COR-L47 (cell line): Measurements from ENCODE around the gene ANKRD11.
"Not testable (repeated sequence)": the region's sequence is repeated elsewhere in the genome, so short reads cannot be mapped to it uniquely, and the experiment has no call there.

Experiments used
- DNase-seq: peaks from one replicate; lab custom pipeline; 2025; lab: John Stamatoyannopoulos, UW

The ANKRD11 gene

DNA sequence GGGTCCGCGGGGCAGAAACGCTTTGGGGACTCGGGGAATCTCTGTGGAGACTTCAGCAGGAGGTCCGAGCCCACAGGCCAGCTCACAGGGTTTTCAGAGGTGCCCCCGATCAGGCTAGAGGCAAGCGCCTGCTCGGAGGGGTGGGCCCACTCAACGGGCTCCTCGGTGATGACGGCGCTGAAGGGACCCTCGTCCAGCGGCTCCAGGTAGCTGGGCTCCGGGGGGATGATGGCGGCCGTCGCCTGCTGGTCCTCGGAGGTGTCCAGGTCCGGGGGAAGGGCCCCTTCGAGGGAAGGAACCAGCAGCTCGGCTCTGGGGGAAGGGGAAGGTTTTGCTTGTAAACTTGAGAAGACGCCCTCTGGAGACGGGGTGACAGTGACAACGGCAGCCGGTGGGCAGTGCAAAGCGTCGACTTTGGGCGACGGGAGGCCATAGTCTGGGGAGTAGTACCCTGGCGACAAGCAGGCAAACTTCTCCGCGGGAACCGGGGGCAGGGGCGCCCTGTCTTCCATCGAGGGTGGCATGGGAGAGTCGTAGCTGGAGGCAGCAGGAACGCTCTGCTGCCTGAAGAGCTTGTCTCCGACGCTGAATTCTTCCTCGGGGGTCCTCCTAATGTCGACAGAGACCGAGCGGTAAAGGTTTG, 209.7 kb downstream of the ANKRD11 start:
- no peak for DNase-seq

DNA sequence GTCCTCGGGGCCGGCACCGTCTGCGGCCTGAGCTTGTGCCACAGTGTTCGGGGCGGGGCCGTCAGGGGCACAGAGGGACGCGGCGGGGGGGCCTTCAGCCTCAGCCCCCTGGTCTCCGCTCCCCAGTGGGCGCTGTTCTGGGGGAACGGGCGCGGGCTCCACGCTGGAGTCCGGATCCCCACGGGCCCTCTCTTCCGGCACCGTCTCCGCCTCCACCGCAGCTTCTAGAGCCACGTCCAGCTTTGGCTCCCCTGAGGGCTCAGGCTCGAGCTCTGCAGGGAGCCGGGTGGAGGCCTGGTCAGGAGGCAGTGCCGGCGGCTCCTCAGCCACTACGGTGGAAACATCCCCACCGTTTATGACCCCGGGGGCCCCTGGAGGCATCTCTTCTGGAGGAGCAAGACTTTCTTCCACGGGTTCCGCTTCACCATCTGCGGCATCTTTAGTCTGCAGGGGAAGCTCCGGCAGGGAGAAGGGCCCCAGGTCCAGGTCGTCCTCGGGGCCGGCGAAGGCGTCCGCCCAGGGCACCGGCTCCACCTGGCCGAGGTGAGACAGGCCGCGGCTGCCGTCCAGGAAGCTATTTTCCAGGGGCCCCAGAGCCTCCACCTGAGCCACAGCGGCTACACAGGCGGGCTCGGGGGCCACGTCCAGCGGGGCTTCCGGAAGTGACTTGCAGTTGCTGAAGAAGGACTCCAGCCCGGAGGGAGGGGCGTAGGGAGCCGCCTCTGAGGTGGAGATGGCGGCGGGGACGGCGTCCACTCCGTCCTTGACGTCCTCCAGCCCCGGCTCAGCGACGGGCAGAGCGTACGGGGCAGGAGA, 210.5 kb downstream of the ANKRD11 start:
- no peak for DNase-seq

DNA sequence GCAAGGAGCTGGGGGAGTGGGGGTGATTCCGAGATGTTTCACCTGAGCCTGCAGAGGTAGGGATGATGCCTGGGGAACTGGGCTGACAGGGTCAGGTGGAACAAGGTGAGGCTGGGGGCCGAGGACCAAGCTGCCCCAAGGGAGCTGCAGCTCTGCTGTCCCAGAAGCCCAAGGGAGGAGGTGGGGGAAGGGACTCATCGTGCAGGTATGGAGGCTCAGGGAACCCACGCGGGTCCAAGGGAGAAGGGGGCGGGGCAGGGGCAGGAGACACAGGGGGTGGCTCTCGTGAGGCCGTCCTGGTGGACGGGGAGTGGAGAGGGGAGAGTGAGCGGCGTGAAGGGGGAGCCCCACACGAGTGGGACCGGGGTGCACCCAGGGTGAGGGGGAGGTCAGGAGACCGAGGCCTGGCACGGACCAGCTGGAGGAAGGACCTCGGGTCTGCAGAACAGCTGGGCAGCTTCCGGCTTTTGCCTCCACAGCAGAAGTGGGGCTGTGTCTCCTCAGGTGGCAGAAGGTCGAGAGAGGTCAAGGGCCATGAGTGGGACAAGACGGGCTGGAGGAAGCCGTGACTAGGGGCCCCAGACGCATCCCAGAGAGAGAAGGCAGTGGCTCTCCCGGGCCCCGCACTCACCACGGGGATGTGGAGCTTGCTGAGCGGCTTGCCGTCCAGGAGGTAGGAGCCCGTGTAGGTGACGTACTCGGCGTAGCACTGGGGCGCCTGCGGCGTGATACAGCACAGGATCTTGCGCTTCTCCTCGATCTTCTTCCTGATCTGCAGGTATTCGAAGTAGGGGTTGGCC, 211.7 kb downstream of the ANKRD11 start:
- DNase-seq = no peak

DNA sequence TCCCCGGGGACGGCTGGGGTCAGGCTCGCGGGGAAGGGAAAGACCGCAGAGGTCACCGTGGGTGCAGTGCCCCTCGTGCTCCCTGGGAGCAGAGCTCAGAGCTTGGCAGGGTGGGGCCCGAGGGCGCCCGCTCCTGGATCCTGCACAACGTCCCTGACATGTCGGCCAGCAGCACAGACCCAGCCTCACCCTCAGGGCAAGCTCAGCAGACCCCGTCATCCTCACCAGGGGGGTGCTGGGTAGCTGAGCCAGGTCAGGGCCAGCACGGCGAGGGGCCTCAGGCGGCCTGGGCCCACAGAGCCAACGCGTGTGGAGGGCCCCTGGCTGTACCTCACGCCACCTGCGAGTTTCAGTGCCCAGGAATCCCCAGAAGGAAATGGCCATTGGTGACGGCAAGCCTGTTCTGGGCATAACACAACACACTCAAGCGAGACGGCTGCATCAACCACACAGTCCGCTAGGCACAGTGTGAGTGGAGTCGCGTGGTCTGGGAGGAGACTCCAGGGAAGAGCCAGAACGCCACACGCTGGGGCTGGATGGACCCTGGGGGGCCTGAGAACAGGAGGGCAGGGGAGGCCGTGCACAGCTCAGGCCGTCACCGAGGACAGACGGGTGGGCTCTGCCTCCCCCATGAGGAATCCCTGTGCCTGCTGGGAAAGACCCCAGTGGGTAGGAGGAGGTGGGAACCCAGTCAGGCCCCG, 212.6 kb downstream of the ANKRD11 start:
- DNase-seq = no peak

GRCh38 chr16:89277049-89277448, 213.3 kb downstream of the ANKRD11 start:
- DNase-seq = no peak

GRCh38 chr16:89275837-89276720, 214.3 kb downstream of the ANKRD11 start:
- DNase-seq = no peak

DNA sequence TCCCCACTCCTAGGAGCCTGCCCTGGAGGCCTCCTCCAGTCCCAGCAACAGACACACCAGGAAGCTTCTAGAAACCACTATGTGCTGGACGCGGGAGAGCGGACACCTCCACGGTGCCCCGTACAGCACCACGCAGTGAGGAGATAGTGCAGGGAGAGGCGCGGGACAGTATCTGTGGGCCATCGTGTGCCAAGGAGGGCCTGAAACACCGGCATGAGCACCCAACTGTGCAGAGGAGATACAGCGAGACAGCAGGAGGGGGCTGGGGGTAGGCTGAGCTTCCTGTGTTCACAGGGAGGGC, 215.1 kb downstream of the ANKRD11 start:
- DNase-seq = no peak

- DNase-seq = no peak
These were observed 215.6 kb downstream of the ANKRD11 start for GRCh38 chr16:89274561-89275283.

GRCh38 chr16:89273741-89274472, 216.5 kb downstream of the ANKRD11 start:
- no peak for DNase-seq

DNA sequence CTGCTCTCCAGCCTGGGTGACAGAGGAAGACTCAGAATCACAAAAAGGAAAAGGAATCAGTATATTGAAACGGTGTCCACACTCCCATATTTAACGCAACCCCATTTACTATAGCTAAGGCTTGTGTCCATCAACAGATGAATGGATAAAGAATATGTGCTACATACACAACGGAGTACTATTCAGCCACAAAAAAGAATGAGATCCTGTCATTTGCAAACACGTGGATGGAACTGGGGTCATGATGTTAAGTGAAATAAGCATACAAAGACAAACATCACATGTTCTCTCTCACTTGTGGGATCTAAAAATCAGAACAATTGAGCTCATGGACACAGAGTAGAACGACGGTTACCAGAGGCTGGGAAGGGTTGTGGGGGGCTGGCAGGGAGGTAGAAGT, 217.7 kb downstream of the ANKRD11 start:
- no peak for DNase-seq

GRCh38 chr16:89270666-89271345, 219.6 kb downstream of the ANKRD11 start:
- no peak for DNase-seq

DNA sequence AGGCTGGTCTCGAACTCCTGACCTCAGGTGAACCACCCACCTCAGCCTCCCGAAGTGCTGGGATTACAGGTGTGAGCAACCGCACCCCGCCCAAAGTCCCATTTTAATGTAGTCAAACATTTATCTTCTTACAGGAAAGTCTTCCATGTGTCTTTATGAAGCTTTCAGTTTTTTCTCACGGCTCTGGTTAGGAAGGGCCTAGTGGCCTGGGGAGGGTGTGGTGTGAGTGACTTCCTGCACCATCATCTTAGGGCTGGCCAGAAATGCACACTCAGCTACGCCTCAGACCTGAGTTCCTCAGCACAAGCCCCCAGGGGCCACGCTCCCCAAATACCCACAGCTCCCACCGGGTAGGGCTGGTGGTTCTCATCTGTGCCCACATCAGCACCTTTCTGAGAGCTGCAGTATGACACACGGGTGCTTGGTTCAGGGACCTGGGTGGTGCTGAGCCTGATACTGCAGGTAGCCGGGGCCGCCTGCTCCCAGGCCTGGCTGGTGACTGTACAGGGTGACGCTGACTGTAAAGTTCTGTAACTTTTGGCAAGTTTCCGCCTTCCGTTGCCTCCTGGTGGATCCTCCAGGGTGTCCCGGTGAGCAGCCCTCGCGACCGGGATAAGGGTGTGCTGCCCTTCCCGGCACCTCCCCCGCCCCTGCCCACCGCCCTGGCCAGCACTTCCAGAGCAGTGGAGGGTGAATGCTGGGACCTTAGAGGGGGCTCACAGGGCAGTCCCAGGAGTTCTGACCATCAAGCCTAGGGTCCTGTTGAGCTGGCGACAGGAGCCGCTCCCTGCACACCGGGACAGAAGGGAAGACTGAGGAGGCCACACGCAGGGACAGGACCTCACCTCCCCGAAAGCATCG, 220.3 kb downstream of the ANKRD11 start:
- no peak for DNase-seq

- no peak for DNase-seq
These were observed 221.2 kb downstream of the ANKRD11 start for GRCh38 chr16:89268987-89269735.

DNA sequence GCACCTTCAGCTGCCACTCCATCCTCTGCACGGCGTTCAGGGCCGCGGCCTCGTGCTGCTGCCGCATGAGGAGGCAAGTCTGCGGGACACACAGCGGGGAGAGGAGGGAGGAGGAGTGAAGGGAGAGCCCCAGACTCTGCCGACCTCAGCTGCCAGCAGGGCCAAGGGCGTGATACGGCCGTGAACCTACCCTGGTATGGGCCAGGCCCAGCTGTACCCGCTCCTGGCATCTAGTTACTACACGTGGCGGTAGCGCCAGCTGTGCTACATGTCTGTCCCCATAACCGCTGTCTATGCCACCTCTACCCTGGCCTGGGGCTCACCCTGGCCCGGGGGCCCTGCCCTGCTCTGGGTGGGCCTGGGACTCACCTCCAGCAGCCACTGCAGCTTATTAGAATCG, 221.8 kb downstream of the ANKRD11 start:
- DNase-seq = no peak

DNA sequence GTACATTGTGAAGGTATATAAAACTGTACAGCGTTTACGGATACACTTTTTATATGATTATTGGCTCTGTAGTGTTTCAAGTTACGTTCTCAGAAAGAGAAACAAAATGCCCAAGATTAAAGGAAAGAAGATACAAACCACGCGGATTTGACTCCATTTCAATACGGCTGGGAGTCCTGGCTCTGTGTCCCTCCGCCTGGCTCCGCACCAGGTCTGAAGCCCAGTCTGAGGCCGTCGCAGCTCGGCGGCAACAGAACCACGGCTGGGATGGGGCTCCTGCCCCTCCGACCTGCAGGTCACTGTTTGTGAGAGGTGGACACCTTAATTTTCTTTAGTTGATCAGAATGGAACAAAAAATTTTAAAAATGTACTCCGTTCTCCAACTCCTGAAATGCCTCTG, 222.6 kb downstream of the ANKRD11 start:
- not testable (repeated sequence) for DNase-seq

DNA sequence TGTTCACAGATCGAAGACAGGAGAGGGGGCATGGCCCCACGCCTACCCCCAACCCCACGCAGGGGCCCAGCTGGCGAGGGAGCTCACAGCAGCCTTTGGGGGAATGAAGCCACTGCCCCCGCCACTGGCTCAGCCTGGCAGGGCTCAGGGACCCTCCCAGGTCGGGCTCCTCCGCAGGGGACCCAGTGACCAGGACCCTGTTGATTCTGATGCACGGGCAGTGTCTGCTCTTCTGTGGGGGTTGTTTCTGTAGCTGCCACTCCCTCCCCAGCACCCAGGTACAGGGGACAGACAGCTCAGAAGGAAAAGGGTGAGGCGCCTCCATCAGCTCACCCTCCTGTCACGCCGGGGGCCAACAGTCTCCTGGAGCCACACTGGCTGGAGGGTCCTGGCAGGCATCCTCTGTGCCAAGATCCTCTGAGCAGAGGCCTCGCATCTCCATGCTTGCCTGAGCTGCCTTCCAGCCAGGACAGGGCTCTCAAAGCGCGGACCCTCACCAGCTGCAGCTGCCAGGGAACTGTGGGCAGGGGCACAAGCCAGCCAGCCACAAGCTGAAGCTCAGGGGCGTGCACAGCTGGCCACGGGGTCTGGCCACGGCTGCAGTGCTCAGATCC, 223.7 kb downstream of the ANKRD11 start:
- no peak for DNase-seq

DNA sequence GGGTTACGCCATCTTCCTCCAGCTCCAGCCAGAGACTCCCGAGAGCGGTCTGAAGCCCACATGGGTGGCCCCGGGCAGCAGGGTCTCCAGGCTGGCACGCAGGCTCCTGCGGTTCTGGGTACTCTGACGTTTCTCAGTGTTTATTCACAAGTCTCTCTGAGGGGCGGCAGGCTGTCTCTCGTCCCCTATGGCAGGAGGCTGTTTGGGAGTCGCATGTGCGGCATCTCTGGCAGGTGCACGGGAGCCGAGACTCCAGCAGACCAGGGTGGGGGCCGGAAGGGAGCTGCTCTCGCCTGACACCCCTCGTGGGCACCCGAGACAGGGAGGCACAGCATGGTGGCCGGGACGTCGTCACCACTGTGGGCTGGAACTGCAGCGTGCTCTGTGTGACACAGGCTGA, 224.7 kb downstream of the ANKRD11 start:
- DNase-seq = no peak
